ENCODE measurements around the gene ITGB5.

The ITGB5 gene, protein sequence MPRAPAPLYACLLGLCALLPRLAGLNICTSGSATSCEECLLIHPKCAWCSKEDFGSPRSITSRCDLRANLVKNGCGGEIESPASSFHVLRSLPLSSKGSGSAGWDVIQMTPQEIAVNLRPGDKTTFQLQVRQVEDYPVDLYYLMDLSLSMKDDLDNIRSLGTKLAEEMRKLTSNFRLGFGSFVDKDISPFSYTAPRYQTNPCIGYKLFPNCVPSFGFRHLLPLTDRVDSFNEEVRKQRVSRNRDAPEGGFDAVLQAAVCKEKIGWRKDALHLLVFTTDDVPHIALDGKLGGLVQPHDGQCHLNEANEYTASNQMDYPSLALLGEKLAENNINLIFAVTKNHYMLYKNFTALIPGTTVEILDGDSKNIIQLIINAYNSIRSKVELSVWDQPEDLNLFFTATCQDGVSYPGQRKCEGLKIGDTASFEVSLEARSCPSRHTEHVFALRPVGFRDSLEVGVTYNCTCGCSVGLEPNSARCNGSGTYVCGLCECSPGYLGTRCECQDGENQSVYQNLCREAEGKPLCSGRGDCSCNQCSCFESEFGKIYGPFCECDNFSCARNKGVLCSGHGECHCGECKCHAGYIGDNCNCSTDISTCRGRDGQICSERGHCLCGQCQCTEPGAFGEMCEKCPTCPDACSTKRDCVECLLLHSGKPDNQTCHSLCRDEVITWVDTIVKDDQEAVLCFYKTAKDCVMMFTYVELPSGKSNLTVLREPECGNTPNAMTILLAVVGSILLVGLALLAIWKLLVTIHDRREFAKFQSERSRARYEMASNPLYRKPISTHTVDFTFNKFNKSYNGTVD

GRCh38 chr3:124887177-124887931 is at the start of gene ITGB5:
Gene ITGB5, minus strand, starts transcription at chr3:124887365. Its CDS starts 365 bp downstream, at chr3:124887000.
- DNase-seq, result peak; percentile 56
- in situ Hi-C loops (cut with MboI; ENCODE audit: low pct_unique_long_range_greater_than_20kb, low sequenced_read_pairs), result no loop called here

DNA sequence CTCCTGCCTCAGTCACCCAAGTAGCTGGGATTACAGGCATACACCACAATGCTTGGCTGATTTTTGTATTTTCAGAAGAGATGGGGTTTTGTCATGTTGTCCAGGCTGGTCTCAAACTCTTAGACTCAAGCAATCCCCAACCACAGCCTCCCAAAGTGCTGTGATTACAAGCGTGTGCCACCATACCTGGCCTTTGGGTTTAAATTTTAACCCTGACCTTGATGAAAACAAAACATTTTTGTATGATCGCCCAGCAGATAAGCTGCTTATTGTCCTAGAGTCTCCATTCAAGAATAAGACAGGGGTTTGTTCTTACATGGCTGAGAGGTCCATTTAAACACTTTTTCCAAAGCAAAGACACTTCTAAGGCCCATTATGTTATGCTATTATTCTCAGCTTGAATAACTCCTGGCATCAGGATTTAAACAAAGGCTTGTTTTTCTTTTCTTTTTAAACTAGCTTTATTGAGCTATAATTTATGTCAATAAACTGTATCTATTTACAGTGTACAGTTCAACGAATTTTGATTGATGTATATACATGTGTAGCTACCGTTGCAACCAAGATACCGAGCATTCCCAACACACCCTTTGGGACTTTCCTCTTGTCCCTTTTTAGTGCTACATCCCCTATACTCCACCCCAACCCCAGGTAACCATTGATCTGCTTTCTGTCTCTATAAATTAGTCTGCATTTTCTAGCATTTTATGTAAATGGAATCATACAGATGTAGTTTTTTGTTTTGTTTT is 48.8 kb upstream of the ITGB5 start:
- in situ Hi-C loops (cut with MboI; ENCODE audit: low pct_unique_long_range_greater_than_20kb, low sequenced_read_pairs), result no loop called here
- DNase-seq, result no peak

GRCh38 chr3:124935264-124935663 is 48.1 kb upstream of the ITGB5 start:
- in situ Hi-C loops (cut with MboI; ENCODE audit: low pct_unique_long_range_greater_than_20kb, low sequenced_read_pairs), result no loop called here
- DNase-seq, result no peak

DNA sequence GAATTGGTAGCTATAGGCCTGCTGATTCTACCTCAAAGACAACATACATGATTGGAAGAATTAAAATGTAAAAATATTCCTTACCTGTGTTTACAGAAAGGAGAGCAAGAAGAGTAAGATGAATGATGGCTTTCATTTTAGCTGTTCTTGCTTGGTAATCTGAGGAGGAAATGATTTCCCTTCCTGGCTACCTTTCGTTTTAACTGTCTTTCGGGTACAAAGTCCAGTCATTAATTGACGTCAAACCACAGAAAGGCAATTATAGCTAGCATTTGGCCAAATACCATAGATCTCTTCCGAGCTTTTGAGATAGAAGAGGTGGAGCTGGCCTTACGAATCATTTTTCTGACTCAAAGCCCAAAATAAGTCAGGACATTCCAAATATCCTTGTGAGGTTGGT is 47.4 kb upstream of the ITGB5 start, which contains the start of gene MUC13:
MUC13 (minus strand) TSS at position 175 of the 400 bp plus-strand sequence; CDS start at position 136, 39 bp downstream.
- in situ Hi-C loops (cut with MboI; ENCODE audit: low pct_unique_long_range_greater_than_20kb, low sequenced_read_pairs), result no loop called here

GRCh38 chr3:124928333-124929202 is 41.4 kb upstream of the ITGB5 start:
- in situ Hi-C loops (cut with MboI; ENCODE audit: low pct_unique_long_range_greater_than_20kb, low sequenced_read_pairs), result no loop called here
- peak; percentile 59 for DNase-seq

More for the DNA sequence above, 47.4 kb upstream of the ITGB5 start, which contains the start of gene MUC13:
- no peak for DNase-seq

DNA sequence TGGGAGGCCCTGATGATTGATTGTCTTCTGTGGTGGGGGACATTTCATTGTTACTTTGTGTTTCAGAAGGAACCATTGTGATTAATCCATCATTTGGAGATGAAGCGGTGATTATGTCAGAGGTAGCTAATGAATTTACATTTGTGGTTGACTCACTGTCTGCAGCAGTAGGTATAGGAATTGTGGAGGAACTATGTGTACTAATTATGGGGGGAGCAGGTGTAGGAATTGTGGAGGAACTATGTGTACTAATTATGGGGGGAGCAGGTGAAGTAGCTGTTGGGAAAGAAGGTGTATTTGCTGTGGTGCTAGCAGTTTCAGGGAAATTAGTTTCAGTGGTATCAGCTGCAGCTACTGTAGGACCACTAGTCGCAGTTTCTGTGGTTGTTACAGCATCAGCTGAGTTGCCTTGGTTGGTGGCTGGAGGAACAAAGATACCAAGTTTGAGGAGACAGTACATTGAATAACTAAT is 40.4 kb upstream of the ITGB5 start:
- no peak for DNase-seq
- in situ Hi-C loops (cut with MboI; ENCODE audit: low pct_unique_long_range_greater_than_20kb, low sequenced_read_pairs), result no loop called here

- DNase-seq, result peak; percentile 7
- in situ Hi-C loops (cut with MboI; ENCODE audit: low pct_unique_long_range_greater_than_20kb, low sequenced_read_pairs), result no loop called here
Measured at GRCh38 chr3:124926426-124927101, 39.4 kb upstream of the ITGB5 start.

GRCh38 chr3:124924741-124925140 is 37.6 kb upstream of the ITGB5 start:
- in situ Hi-C loops (cut with MboI; ENCODE audit: low pct_unique_long_range_greater_than_20kb, low sequenced_read_pairs), result no loop called here
- no peak for DNase-seq

GRCh38 chr3:124923833-124924232 is 36.7 kb upstream of the ITGB5 start:
- in situ Hi-C loops (cut with MboI; ENCODE audit: low pct_unique_long_range_greater_than_20kb, low sequenced_read_pairs), result no loop called here
- DNase-seq, result no peak

- in situ Hi-C loops (cut with MboI; ENCODE audit: low pct_unique_long_range_greater_than_20kb, low sequenced_read_pairs), result no loop called here
- no peak for DNase-seq
Measured at GRCh38 chr3:124920718-124921117, 33.6 kb upstream of the ITGB5 start.

GRCh38 chr3:124919756-124920155 is 32.6 kb upstream of the ITGB5 start:
- in situ Hi-C loops (cut with MboI; ENCODE audit: low pct_unique_long_range_greater_than_20kb, low sequenced_read_pairs), result no loop called here

DNA sequence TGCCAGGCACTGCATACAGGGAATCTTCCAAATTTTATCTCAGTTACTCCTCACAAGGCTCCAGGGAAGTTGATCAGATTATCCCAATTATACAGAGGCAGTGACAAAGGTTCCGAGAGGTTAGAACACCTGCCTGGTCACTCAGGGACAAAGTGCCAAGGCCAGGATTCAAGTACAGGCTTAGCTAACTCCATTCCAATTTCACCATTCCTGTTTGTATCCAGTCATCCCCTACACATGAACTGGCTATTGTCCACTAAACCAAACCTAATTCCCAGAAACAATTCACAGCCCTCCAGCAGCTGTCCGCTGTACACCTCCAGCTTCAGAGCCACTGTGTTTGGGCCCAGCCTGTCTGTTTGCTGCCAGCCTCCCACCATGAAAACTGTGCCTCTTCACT is 31.4 kb upstream of the ITGB5 start:
- no peak for DNase-seq
- in situ Hi-C loops (cut with MboI; ENCODE audit: low pct_unique_long_range_greater_than_20kb, low sequenced_read_pairs), result no loop called here

More at GRCh38 chr3:124919756-124920155, 32.6 kb upstream of the ITGB5 start:
- DNase-seq, result no peak

DNA sequence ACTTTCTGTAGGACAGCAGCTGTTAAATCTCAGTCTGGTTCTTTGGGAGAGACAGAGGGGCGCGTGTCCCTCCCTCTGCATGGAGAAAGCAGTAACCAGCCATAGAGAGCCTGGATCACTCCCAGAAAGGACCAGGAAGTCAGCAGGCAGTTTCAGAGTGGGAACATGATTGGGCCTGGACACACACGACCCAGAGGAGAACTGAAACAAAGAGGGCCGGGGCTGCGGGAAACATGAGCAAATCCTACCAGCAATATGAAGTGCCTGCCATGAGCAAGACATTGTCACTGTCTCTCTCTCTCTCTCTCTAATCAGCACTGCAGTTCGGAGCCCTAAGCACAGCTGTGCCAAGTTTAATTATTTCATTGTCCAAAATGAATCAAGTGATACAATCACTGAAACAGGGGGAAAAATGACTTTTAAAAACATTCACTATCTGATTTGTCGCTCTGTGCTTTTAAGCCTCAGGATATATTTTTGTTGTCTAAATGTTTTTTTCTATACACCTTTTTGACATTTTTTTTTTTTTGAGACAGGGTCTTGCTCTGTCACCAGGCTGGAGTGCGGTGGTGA is 29.8 kb upstream of the ITGB5 start:
- DNase-seq, result no peak
- in situ Hi-C loops (cut with MboI; ENCODE audit: low pct_unique_long_range_greater_than_20kb, low sequenced_read_pairs), result no loop called here

GRCh38 chr3:124915254-124915653 is 28.1 kb upstream of the ITGB5 start:
- no peak for DNase-seq
- in situ Hi-C loops (cut with MboI; ENCODE audit: low pct_unique_long_range_greater_than_20kb, low sequenced_read_pairs), result no loop called here

- in situ Hi-C loops (cut with MboI; ENCODE audit: low pct_unique_long_range_greater_than_20kb, low sequenced_read_pairs), result loop anchor here (10.0 kb wide), 1 partner anchor 133 kb away; no protein-coding TSS in a partner anchor
- DNase-seq, result no peak
Measured at GRCh38 chr3:124907957-124908356, 20.8 kb upstream of the ITGB5 start.

- in situ Hi-C loops (cut with MboI; ENCODE audit: low pct_unique_long_range_greater_than_20kb, low sequenced_read_pairs), result loop anchor here (10.0 kb wide), 1 partner anchor 130 kb away; no protein-coding TSS in a partner anchor
- no peak for DNase-seq
Measured at GRCh38 chr3:124904835-124905492, 17.8 kb upstream of the ITGB5 start.
